Suppressor macrophage treated with lipopolysaccharide for 1 hour (primary cell): Measurements from ENCODE around the gene HLA-A.
"Not testable (repeated sequence)": the region's sequence is repeated elsewhere in the genome, so short reads cannot be mapped to it uniquely, and the experiment has no call there.

Experiments used
- DNase-seq, 3 donors: peaks; one replicate each; pipeline ENCODE4 v3.0.0-alpha.2; 2020 to 2022

HLA-A gene

GRCh38 chr6:29963697-29964096, 21.4 kb downstream of the HLA-A start:
- not testable (repeated sequence) for DNase-seq

DNA sequence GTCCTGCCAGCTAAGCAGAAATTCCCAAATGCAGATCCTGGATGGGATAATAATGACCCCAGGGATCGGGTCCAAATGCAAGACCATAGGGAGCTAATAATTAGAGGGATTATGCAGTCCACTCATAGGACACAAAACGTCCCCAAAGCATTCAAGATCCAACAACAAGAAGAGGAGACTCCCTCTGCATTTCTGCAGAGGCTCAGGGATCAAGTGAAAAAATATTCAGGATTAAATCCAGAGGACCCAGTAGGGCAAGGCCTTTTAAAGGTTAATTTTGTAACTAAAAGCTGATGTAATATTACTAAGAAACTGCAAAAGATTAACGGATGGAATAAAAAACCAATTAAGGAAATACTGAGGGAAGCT, 22.2 kb downstream of the HLA-A start:
- DNase-seq, result no peak

DNA sequence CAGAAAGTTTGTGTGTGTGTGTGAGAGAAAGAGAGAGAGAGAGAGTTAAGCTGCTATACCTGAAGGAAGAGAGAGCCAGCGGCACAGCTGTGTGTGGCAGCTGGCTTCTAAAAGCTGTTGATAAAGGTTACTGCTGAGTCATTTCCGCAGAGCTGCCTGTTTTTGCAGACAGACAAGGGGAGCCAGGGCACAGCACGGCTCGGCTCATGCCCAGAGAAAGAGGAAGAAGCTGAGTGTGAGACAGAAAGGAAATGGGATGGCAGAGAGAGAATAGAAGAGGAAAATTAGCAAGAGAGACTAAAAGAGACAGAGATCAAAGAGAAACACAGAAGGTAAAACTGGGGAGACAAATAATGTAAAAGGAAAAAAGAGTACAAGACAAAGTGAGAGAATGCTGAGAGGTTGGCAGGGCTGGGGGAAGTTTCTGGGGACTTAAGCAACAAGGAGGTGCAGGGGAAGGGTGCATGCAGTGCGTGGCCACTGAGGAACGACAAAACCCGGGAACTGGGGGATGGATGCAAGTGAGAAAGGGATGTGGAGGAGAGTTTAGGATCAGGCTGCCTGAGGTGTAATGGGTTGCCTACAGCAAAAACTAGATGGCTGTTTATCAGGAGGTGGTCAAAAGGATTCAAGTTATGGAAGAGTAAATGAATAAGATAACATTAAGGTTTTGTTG, 22.7 kb downstream of the HLA-A start:
- DNase-seq, result peak; percentile 78 to 87 (median 83)

DNA sequence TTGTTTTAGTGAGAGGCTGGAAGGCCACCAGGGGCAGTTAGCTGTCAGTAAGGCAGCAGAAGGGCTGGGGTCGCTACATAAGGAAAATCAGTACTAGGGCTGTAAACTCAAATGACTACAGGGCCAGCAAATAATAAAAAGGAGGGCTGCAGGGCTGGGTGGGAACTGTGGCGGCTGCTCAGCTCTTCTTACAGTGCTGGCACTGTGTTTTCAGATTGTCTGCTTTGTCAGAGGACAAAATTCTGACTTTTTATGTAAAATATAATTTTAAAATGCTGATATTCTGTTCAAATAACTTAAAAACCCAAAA, 23.2 kb downstream of the HLA-A start:
- no peak for DNase-seq

DNA sequence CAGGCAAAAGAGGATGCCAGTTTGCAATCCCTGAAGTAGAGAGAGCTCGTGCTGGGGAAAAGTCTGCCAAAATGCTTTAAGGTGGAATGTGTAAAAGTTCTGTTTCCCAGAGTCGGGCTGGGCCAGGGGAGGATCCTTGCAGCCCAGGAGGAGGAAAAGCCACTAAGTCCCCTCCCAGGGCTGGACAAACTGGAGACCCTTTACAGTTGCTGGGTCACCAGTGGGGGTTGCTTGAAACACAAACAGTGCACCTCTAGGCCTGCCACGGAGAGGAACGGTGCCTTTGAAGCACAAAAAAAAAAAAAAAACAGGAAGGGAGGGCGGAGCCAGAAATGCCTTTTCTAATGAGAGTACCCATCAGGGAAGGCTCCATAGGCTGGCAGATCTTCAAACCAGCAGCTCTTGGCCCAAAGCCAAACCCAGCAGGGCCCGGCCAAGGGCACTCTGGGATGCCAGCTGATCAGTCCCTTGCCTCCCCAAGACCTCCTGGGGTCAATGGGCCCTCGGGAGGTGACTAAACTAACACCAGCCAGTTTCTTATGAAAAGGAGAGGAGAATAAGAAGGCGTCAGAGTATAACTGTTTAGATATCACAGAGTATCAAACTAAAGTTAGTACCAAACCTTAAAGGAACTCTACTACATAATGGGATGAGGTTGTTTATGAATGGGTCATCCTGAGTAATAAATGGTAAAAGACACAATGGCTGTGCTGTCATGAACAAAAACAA, 23.7 kb downstream of the HLA-A start:
- DNase-seq, result peak; percentile 70 to 90 (median 85)

DNA sequence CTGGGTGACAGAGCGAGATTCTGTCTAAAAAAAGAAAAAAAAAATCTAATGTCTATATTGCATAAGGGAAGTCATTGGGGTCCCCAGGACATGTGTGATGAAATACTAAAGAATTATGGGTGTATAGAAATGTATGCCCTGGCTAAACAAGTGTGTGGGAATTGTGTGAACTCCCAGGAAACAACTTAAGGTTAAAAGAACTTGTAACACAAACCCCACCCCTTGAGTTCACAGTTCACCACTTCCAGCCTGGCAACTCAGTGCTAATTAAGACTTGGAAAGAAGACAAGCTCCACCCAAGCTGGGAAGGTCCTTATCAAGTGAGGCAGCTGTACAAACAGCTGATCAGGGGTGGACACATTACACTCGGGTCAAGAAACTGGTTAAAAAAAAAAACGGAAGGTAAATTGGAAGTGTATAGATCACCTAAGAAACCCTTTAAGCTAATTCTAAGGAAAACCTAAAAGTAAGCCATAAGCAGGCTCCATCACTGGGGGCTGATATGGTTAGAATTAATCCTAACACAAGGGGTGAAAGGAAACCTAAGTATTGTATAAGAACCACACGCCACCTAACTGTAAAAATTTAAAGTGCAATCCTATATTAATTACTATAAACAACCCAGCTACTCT, 25.2 kb downstream of the HLA-A start:
- DNase-seq, result peak; percentile 50 to 74 (median 66)

DNA sequence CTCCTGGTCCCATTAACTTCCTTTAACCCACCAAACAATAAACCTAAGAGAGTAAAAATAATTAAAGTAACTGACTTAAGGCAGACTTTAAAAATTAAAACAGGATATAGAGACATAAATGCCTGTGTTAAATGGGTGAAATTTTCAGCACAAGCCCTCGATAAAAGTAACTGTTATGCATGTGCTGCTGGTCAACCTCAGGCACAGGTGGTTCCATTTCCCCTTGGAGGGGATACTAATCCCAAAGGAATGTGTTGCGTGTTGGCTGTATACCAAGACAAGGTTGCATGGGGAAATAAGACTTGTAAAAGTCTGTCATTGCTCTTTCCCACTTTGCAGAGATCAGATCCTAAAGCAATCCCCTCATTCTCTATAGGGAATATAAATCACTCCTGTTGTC, 25.8 kb downstream of the HLA-A start:
- DNase-seq, result no peak

- no peak for DNase-seq
These were observed 26.6 kb downstream of the HLA-A start for GRCh38 chr6:29968905-29969304.

DNA sequence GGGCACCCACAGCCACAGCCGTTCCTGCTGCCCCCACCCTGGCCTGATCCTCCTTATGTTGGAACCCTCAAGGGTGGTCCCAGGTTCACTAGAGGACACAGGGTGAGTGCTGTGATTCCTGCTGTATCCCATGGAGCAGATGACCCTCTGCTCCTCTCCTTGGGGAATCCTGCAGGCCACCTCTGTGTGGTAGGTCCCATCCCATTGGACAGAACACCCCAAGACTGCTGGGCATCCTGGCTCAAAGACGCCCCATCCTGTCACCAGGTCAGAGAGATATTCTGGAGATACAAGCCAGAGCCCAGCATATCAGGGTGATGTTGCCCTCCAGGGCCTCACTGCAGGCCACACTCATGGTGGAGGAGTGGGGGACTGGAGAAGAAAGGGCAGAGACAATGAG, 28.4 kb downstream of the HLA-A start:
- DNase-seq, result no peak

GRCh38 chr6:29974901-29975560, 32.7 kb downstream of the HLA-A start:
- peak in 1 of 3 donors; percentile 20 for DNase-seq

DNA sequence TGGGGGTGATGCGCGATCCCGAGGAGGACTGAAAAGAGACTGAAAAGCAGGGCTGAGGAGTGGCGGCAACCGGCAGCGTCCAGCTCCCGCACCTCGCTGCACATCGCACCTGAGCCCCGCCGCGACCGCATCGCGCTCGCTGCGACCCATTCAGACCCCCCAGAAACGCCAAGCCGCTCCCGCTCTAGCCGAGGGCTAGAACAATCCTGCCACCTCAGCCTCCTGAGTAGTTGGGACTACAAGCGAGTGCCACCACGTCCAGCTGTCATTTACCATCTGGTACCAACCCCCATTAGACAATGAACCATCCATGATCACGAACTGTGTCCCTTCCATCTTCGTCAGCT, 33.2 kb downstream of the HLA-A start:
- no peak for DNase-seq

DNA sequence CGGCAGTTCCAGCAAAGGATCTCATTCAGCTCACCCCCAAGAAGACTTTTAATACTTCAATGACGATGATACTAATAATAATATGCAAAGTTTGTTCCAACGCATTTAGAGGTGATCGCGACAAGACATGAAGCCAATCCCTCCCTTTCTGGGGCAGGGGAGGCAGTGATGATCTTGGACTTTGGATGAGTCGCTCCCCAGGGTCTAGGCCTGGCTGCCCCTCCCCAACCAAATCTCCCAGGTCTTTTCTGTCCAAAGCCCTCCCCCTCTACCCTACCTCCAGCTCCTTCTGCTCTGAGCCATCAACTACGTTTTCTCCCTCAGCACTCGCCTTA, 33.9 kb downstream of the HLA-A start:
- DNase-seq, result no peak

DNA sequence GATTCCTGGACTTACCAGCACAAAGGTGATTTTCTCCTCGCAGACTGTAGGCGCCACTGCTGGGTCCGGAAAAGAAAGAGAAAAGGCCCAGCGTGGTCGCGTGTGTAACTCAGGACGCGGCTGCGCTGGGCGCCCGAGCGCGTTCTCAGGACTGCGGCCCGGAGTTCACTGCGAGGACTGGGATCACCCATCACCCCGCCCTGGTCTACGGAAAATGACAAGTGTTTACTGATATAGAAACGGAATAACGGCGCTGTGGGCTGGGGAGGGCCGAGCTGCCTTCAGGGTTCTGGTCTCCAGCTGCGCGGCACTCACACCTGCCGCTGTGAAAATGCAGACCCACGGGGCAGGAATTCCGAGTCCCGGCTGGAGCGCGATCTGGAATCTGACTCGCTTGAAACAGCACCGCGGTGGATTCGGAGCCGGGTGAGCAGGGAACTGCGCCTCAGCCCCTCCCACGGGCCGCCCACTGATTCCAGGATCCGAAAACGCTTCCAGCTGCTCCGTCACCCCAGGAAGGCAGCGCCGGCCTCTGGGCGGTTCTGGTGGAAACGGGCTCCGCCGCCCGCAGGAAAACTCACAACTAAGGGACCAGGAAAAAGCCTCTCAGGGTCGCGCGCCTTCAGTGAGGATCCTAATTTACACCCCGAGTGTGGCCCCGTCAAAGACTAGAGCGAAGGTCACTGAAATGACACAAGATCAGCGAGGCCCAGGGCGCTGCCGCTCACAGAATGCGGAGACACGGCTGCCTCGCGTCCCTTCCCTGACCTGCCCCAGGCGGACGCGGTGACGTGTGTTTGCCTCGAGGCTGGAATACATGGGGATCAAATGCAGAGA, 34.5 kb downstream of the HLA-A start:
- peak; percentile 73 to 90 (median 84) for DNase-seq

GRCh38 chr6:29977425-29977727, 35.0 kb downstream of the HLA-A start:
- no peak for DNase-seq

GRCh38 chr6:29980013-29980412, 37.7 kb downstream of the HLA-A start:
- DNase-seq, result not testable (repeated sequence)

DNA sequence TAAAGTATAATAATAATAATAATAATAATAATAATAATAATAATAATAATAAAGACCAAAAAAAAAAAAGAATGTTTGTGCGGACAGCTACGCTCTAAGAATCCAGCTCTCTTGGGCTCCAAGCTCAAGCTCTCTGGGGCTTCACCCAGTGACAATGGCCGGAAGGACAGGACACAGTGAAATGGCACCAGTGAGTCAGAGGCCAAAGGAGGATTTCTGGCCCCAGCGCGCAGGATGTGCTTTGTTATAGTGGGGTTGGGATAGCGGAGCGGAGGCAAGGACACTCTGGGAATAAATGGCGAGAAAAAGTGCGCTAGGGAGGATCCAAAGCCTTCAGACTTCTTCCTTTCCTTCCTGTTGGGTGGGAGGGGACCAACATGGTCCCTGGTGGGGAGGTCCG, 38.2 kb downstream of the HLA-A start:
- DNase-seq, result peak in 1 of 3 donors; percentile 57

DNA sequence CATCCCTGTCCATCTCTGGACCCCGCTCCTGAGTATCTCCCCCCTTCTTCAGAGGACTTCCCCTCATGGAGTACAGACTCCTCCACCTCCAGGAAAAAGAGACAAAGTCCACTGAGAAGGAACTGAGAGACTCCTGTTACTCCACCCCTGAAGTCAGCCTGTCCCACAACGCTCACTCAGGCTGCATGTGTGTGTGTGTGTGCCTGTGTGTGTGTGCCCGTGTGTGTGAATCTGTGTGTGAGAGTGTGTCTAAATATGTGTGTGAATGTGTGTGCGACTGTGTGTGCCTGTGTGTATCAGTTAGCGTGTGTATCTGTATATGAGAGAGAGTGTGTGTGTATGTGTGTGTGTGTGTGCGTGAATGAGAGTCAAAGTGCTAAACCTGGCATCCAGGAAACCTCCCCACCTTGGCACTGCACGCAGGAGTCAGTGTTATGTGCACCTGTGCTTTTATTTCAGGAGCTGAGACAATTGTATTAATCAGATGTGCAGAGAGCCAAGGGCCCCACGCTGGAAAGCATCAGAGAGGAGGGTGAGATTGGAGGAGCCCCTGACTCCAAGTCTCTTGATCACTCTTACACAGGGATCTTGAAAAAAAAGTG, 39.0 kb downstream of the HLA-A start:
- DNase-seq, result no peak

GRCh38 chr6:29982097-29982496, 39.8 kb downstream of the HLA-A start:
- DNase-seq, result peak in 2 of 3 donors; percentile 19

GRCh38 chr6:29984232-29984631, 41.9 kb downstream of the HLA-A start:
- no peak for DNase-seq

- DNase-seq, result no peak
These were observed 42.7 kb downstream of the HLA-A start for GRCh38 chr6:29984992-29985391.

GRCh38 chr6:29986179-29986781, 43.9 kb downstream of the HLA-A start:
- DNase-seq, result no peak

DNA sequence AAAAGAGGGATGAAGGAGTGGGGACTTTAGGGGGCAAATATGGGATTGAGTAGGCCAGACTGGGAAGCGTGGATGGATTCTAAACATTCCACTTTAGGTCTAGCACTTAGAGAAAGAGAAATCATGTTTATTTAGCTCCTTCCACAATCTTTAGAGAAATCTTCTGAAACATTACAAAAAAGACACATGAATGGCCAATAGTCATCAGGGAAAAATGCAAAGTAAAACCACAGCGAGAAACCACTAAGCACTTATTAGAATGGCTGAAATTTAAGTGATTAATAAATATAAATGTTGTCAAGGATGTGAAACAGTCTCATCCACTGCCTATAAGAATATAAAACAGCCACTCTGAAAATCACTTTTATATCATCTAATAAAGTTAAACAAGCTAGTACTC, 46.9 kb downstream of the HLA-A start:
- DNase-seq, result no peak
